Heart left ventricle (tissue), 16 donors: ENCODE results near the gene EEF1A2. TPM values are rescaled to one million over a fixed set of nuclear protein-coding genes. Genes with fewer than 3 reads are reported as not detected.

ENCODE experiments used
- ATAC-seq, 4 donors: fragments of 200-7000 bp; cut with Tn5 transposase; one replicate each; pipeline ENCODE4 v1.9.1; 2020 to 2022; ENCODE audit warnings: moderate library complexity in 4 of 4, mild to moderate bottlenecking in 3 of 4, moderate number of reproducible peaks in 1 of 4
- DNase-seq, 5 donors: peaks; one replicate each; pipeline ENCODE4 v3.0.0-alpha.2; 2020
- H3K27ac ChIP-seq, 12 donors: fragments of 200-600 bp; sonication (generic) in 4 of 12; one replicate each; pipeline versions ENCODE4 v1.5.0 to v1.8.0; 2016 to 2022; ENCODE audit warnings: mild to moderate bottlenecking in 2 of 12
- H3K27me3 ChIP-seq, 9 donors: fragments of 200-600 bp; sonication (generic) in 2 of 9; one replicate each; pipeline versions ENCODE4 v1.5.1 to v1.8.0; 2016 to 2022; ENCODE audit warnings: mild to moderate bottlenecking in 3 of 9
- H3K36me3 ChIP-seq, 9 donors: fragments of 200-600 bp; sonication (generic) in 2 of 9; one replicate each; pipeline versions ENCODE4 v1.5.0 to v1.8.0; 2018 to 2022; ENCODE audit warnings: mild to moderate bottlenecking in 2 of 9
- H3K4me1 ChIP-seq, 12 donors: fragments of 200-600 bp; sonication (generic) in 4 of 12; one replicate each; pipeline versions ENCODE4 v1.5.0 to v1.8.0; 2016 to 2022; ENCODE audit warnings: mild to moderate bottlenecking in 3 of 12
- H3K4me3 ChIP-seq, 12 donors: fragments of 200-600 bp; sonication (generic) in 4 of 12; one replicate each; pipeline versions ENCODE4 v1.5.0 to v1.8.0; 2017 to 2022; ENCODE audit warnings: mild to moderate bottlenecking in 9 of 12, moderate library complexity in 4 of 12
- H3K9me3 ChIP-seq, 12 donors: fragments of 200-600 bp; sonication (generic) in 4 of 12; one replicate each; pipeline versions ENCODE4 v1.5.0 to v1.8.0; 2016 to 2022; ENCODE audit warnings: mild to moderate bottlenecking in 1 of 12
- POLR2A ChIP-seq, 2 donors: fragments of 450-650 bp; IDR thresholded peaks; one replicate each; pipeline ENCODE4 v1.6.1; 2017; ENCODE audit warnings: antibody characterized with exemption in 2 of 2, mild to moderate bottlenecking in 2 of 2, moderate library complexity in 2 of 2
- WGBS, 4 donors: extraction: QIAGEN DNeasy Blood & Tissue Kit in 2 of 4; methylation state at CpG; one replicate each; pipeline versions ENCODE4 v1.1.5 to v1.1.7; 2013 to 2018; 5-methylcytosine and 5-hydroxymethylcytosine counted together
- intact Hi-C, 10 donors: fragments of 100-400 bp; cut with DNase I; formaldehyde crosslinking; loops; one replicate each; pipeline versions ENCODE4 v1.11.1 to v1.14.2; 2022
- polyA plus RNA-seq, 2 donors: library from polyadenylated mRNA; stranded (reverse); fragments of 200-250 nt; gene quantifications; one replicate each; pipeline ENCODE4 v1.2.3, GENCODE V29; 2013
- total RNA-seq, 9 donors: library from RNA; depleted of rRNA in 2 of 9; stranded (reverse); fragments of >200 nt in 2 of 9; fragmentation: NEBNext Ultra II Directional in 3 of 9; extraction: Animal tissue kit (Norgen Biotek cat#: 25700) in 3 of 9; gene quantifications; one replicate each; pipeline versions ENCODE4 v1.1.0 to v1.2.4, GENCODE V29; 2016 to 2023
- TF ChIP-seq, protein P1 (sequence below), 12 donors: fragments of 200-600 bp; sonication (generic) in 4 of 12; IDR thresholded peaks; one replicate each; pipeline versions ENCODE4 v1.5.0 to v1.8.0; 2018 to 2022; ENCODE audit warnings: antibody characterized with exemption in 12 of 12, mild to moderate bottlenecking in 5 of 12
- donor health status: ischemic (EF 13 %, LVEDD 7.1; RV severe dilation, severe dysfunction).
- donor health status: healthy with polysubstance abuse.
- donor health status: DM: no; HTN: yes; CAD: no.
- donor health status: DM: no; HTN: no; CAD: no.
- donor health status: ischemic (EF 25% LVEDD 6.9; RV normal size, moderate dysfunction).
- donor health status: ischemic (EF 25% LVEDD 5.7; RV mildly dilated, moderate dysfunction).
- donor health status: healthy.
- donor health status: DM: yes; HTN: yes; CAD: no.
- donor health status: ischemic (EF 35%, LVEDD 5.7; RV mildly dilated, moderate dysfunction).
- donor health status: nonischemic (EF 11% LVEDD 7.7; RV severe dilation, severe dysfunction).
- donor health status: DM: yes; HTN: yes; CAD: no.
- donor health status: PGD.
- donor health status: ischemic (EF 29% LVEDD 5.4; RV normal size, mild dysfunction).
- donor health status: nonischemic (EF 23%, LVEDD 6.1; RV moderate dilation, normal function).

EEF1A2 gene
- total and polyA plus RNA-seq, 11 donors: 791 to 1,794 (median 1,345) TPM

DNA sequence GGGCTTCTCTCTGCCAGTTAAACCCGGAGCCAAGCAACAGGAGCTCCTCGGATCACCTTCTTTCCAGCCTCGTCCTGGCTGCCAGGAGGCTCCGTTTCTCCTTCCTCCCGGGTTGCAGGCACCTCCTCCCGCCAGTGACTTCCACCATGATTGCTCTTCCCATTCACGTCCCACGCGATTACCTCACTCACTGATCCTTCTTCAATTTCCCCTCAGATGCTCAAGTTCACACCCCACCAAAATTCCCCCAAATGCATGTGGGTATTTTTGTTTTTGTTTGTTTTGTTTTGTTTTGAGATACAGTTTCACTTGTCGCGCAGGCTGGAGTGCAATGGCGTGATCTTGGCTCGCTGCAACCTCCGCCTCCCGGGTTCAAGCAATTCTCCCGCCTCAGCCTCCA lies 51.6 kb downstream of the EEF1A2 start:
- intact Hi-C loops: loop anchor here in 2 of 10 donors (5.0 to 10.0 kb wide), 2 partner anchors 77 to 135 kb away; partner anchors contain the start of gene PPDPF (in 1 of the 2)

DNA sequence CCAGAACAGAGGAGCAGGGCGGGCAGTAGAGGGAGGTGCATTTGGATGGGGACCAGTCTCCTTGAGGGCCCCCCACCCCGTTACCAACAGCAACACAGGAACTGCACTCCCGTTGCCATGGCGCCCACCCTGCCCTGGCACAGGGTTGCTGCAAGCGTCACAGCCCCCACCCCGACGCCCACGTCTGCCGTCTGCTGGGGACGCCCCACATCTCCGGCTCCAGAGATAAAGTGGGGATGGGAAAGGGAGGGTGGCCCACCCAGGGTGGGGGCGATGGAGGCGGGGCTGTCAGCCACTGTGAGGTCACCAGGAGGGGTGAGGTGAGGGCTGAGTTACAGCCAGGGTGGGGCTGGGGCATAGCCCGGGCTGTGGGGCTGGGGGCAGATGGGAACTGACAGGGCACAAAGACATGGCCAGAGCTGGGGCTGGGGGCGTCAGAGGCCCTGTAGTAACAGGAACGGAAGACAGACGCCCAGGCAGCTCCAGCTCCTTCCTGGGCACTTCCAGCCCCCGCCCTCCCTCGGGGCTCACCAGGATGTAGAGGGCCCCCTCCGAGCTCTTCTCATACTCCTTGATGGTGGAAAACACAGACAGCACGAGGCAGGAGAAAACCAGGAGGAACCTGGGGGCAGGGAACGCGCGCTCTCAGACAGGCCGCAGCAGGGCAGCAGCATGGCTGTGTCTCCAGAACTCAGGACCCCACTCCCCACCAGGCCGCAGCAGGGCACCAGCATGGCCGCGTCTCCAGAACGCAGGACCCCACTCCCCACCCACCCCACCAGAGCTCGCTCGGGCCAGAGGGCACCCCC lies 52.5 kb downstream of the EEF1A2 start:
- DNase-seq: peak in 1 of 5 donors; percentile 40
- no peak overlapping the region for H3K4me3 ChIP-seq
- TF ChIP-seq POLR2A (IDR thresholded peaks at IDR 0.05): no peak
- TF ChIP-seq, protein P1, sequence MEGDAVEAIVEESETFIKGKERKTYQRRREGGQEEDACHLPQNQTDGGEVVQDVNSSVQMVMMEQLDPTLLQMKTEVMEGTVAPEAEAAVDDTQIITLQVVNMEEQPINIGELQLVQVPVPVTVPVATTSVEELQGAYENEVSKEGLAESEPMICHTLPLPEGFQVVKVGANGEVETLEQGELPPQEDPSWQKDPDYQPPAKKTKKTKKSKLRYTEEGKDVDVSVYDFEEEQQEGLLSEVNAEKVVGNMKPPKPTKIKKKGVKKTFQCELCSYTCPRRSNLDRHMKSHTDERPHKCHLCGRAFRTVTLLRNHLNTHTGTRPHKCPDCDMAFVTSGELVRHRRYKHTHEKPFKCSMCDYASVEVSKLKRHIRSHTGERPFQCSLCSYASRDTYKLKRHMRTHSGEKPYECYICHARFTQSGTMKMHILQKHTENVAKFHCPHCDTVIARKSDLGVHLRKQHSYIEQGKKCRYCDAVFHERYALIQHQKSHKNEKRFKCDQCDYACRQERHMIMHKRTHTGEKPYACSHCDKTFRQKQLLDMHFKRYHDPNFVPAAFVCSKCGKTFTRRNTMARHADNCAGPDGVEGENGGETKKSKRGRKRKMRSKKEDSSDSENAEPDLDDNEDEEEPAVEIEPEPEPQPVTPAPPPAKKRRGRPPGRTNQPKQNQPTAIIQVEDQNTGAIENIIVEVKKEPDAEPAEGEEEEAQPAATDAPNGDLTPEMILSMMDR (IDR thresholded peaks at IDR 0.05): no peak
- 38 to 68% (median 59%) methylated on average over 21 to 31 of the region's 31 CpGs for WGBS, 4 donors
- H3K36me3 ChIP-seq: no peaks in the 10 kb centered on the region
- H3K27me3 ChIP-seq: peaks cover 0 to 24% (median 0%) of the 10 kb centered on the region in 9 donors
- H3K27ac ChIP-seq: no peak overlapping the region
- H3K9me3 ChIP-seq: no peaks in the 10 kb centered on the region
- peak in 2 of 4 donors; percentile 21 to 57 for ATAC-seq
- H3K4me1 ChIP-seq: peaks cover 0 to 8% (median 0%) of the 10 kb centered on the region in 12 donors
- intact Hi-C loops: loop anchor here in 2 of 10 donors (5.0 to 10.0 kb wide), 2 partner anchors 78 to 136 kb away; partner anchors contain the start of gene PPDPF (in 1 of the 2)

More for the DNA sequence above, 51.6 kb downstream of the EEF1A2 start:
- DNase-seq (no peak), ATAC-seq (no peak)
- TF ChIP-seq POLR2A (IDR thresholded peaks at IDR 0.05): no peak
- TF ChIP-seq, protein P1 (IDR thresholded peaks at IDR 0.05): no peak
- Histone ChIP-seq H3K4me1 (peaks cover 0 to 8% (median 0%) of the 10 kb centered on the region in 12 donors), H3K27me3 (peaks cover 0 to 32% (median 0%) of the 10 kb centered on the region in 9 donors), H3K36me3 (no peaks in the 10 kb centered on the region), H3K9me3 (no peaks in the 10 kb centered on the region), H3K4me3 (no peak overlapping the region), H3K27ac (no peak overlapping the region)
- WGBS, 4 donors: 78 to 80% (median 79%) methylated on average over 16 of the region's 16 CpGs

DNA sequence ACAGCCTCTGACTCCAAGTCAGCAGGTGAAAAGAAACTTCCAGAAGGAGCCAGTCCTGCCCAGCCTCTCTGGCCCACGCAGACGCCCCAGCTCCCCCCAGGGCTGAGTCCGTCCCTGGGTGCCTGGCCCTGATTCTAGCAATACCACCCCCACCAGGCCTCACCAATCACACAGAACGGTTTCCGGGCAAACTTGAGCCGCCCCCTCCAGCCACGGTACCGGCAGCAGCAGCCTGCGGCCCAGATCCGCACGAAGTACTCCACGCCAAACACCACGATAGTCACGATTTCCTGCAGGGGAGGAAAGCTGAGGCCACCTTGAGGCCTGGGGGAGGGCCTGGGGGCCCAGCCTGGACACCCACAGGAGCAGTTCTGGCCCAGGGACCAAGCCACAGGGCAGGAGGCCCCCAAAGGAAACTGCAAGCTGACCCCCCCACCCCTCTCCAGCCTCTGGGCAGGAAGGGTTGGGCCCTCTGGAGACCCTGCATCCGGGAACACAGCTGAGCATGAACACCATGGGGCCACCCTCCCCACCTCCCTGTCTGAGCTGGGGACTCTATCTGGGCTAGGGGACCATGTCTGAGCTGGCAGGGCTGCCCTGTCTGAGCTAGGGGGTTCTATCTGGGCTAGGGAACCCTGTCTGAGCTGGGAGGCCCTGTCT lies 53.7 kb downstream of the EEF1A2 start:
- H3K4me3 ChIP-seq: peak overlapping the region in 2 of 12 donors; percentile 12 to 46
- H3K36me3 ChIP-seq: no peaks in the 10 kb centered on the region
- WGBS, 4 donors: 57 to 69% (median 64%) methylated on average over 14 to 15 of the region's 15 CpGs
- H3K9me3 ChIP-seq: no peaks in the 10 kb centered on the region
- H3K27me3 ChIP-seq: peaks cover 0 to 25% (median 0%) of the 10 kb centered on the region in 9 donors
- H3K27ac ChIP-seq: peak overlapping the region in 2 of 12 donors; percentile 56 to 69
- ATAC-seq: peak in 2 of 4 donors; percentile 24 to 61
- intact Hi-C loops: loop anchor here in 2 of 10 donors (5.0 to 10.0 kb wide), 2 partner anchors 80 to 137 kb away; partner anchors contain the start of gene PPDPF (in 1 of the 2)
- peak in 1 of 5 donors; percentile 56 for DNase-seq
- H3K4me1 ChIP-seq: peaks cover 0 to 8% (median 0%) of the 10 kb centered on the region in 12 donors
- TF ChIP-seq, protein P1 (IDR thresholded peaks at IDR 0.05): no peak
- no peak for TF ChIP-seq POLR2A (IDR thresholded peaks at IDR 0.05)
